ENCODE measurements around the gene MAP3K9.
A peak's percentile ranks its signal among the peaks of the same experiment; 100 is the strongest.
"Not testable (repeated sequence)": the region's sequence is repeated elsewhere in the genome, so short reads cannot be mapped to it uniquely, and the experiment has no call there.

The MAP3K9 gene

DNA sequence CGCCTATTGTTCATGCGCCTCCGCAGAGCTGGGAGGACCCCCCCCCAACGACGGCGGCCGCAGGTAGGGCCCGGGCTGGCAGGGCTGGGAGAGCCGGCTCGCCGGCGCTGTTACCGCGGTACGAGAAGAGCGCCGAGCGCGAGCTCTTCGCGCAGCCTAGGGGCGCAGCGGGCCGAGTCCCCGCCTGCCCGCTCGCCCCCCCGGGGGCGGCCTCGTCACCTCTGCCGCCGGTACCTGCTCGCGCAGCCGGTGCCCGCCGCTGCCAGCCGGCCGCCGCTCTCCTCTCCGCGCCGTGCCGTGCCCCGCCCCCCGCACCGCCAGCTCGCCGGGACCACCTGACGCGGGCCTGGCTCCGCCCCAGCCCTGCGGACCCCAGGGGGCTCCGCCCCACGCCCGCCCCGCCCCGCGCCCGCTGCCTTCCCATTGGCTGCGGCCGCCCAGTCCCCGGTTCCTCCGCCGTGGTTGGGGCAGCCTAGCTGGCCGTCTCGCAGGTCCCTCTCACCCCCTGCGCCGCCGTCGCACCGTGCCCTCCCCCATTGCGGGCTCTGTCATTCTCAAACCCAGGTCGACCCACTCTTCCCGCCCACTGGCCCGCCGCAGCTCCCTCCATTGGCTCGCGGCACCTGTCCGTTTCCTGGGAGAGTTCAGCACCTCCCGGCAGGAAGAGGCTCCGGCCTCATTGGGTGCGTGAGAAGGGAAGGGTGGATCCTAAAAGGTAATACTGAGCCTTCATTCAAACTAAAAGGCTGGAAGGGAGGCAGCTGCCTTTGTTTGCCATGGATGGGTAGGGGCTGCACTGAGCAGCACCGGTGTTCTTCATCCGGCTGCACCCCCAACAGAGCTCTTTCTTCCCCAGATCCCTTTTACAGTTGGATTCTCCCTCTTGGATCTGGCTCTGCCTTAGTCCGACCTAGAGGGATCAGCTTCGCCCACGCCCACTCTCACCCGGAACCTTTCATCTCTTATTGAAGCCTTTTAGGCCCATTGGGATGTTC lies at the start of gene MAP3K9:
Gene MAP3K9, minus strand, starts transcription at position 289 of the 995 bp plus-strand sequence. CDS start 342 bp downstream, outside the sequence.
- CTCF ChIA-PET: no interaction called here
- peak within 1 kb of the TSS; percentile 86 for H3K27ac ChIP-seq
- peak; percentile 99 for DNase-seq (ENCODE audit: low spot score)
- no peak for TF ChIP-seq CTCF (conservative IDR thresholded peaks at IDR 0.05; ENCODE audit: low read depth)
- POLR2A ChIA-PET (ENCODE audit: low non-redundant PET): interaction anchor here (1.0 kb wide), 1 partner anchor 54 kb away, joined by 7 read pairs; no protein-coding TSS in a partner anchor

DNA sequence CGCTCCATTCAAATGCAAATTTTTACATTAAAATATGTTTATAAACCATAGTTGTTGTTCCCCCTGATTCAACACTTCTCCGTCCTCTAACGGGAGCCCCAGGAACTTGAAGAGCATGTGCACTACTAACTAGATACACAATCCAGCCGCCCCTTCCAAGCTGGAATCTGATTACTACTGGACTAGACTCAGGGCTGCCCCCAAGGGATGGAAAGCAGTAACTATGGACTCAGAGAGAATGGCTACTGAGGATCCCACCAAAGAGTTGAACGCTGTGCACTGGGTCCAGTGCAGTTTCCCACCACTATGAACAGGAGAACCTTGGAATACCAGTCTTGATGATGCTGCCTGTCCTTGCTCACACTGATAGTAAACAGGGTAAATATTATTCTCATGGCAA lies 49.3 kb upstream of the MAP3K9 start:
- H3K27ac ChIP-seq: no peak overlapping the region
- TF ChIP-seq CTCF (conservative IDR thresholded peaks at IDR 0.05; ENCODE audit: low read depth): no peak
- DNase-seq (ENCODE audit: low spot score): no peak
- ChIA-PET CTCF (no interaction called here), POLR2A (ENCODE audit: low non-redundant PET) (no interaction called here)

DNA sequence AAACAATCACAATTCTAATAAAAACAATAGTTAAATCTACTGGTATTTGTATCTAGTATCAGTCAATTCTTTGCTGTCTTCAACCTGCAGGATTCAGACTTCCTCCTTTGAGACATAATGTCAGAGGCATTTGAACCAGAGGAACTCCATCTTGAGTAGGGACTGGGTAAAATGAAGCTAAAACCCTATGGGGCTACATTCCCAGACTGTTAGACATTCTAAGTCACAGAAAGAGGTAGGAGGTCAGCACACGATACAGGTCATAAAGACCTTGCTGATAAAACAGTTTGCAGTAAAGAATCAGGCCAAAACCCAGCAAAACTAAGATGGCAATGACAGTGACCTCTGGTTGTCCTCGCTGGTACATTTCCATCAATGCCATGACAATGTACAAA lies 48.2 kb upstream of the MAP3K9 start:
- POLR2A ChIA-PET (ENCODE audit: low non-redundant PET): no interaction called here
- no peak overlapping the region for H3K27ac ChIP-seq
- TF ChIP-seq CTCF (conservative IDR thresholded peaks at IDR 0.05; ENCODE audit: low read depth): no peak
- no peak for DNase-seq (ENCODE audit: low spot score)
- CTCF ChIA-PET: no interaction called here

DNA sequence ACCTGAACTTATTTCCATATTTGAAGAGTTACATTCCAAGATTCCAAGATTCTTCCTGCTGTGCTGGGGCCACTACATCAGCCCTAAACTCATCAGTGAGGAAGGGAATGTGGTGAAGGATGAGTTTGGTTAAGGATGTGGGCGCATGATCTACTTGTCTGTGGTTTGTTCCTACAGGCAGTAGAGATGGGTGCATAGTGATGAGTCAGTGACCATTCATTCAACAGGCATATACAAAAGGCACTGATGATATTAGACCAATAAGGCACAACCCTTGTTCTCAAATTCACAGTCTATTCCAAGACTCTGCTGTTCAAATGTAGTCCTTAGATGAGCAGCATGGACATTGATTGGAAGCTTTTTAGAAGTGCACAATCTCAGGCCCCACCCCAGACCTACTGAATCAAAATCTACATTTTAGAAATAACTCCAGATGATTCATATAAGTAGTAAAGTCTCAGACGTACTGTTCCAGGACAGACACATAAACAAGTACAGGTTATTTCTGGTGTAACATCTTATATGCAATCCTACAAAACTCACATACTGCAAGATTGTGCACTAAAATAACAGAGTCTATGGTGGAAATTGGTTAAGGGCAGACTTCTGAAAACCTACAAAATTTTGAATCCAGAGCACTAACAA lies 47.7 kb upstream of the MAP3K9 start:
- TF ChIP-seq CTCF (conservative IDR thresholded peaks at IDR 0.05; ENCODE audit: low read depth): no peak
- H3K27ac ChIP-seq: no peak overlapping the region
- DNase-seq (ENCODE audit: low spot score): peak; percentile 54
- POLR2A ChIA-PET (ENCODE audit: low non-redundant PET): no interaction called here
- CTCF ChIA-PET: no interaction called here

- ChIA-PET POLR2A (ENCODE audit: low non-redundant PET) (no interaction called here), CTCF (no interaction called here)
- TF ChIP-seq CTCF (conservative IDR thresholded peaks at IDR 0.05; ENCODE audit: low read depth): no peak
- DNase-seq (ENCODE audit: low spot score): no peak
- H3K27ac ChIP-seq: no peak overlapping the region
These were observed 46.2 kb upstream of the MAP3K9 start for GRCh38 chr14:70855486-70855885.

GRCh38 chr14:70853658-70854057 lies 44.3 kb upstream of the MAP3K9 start:
- CTCF ChIA-PET: not testable (repeated sequence)

More at GRCh38 chr14:70853658-70854057, 44.3 kb upstream of the MAP3K9 start:
- POLR2A ChIA-PET (ENCODE audit: low non-redundant PET); DNase-seq (ENCODE audit: low spot score); H3K27ac ChIP-seq: not testable (repeated sequence)

Data from RWPE1 (cell line).